Brain microvascular endothelial cell (primary cell): ENCODE measurements around the gene DOCK10.
A peak's percentile ranks its signal among the peaks of the same experiment; 100 is the strongest.
"Not testable (repeated sequence)": the region's sequence is repeated elsewhere in the genome, so short reads cannot be mapped to it uniquely, and the experiment has no call there.

Experiments
- DNase-seq: peaks from one replicate; pipeline ENCODE4 v3.0.0-alpha.2; 2020
- H3K27ac ChIP-seq: fragments of 250-450 bp; sonication (Bioruptor Pico); 2 replicates; pipeline ENCODE4 v1.5.1; 2020; ENCODE audit warnings: mild to moderate bottlenecking, moderate library complexity
- H3K27me3 ChIP-seq: fragments of 250-450 bp; sonication (Bioruptor Pico); replicated peaks from 2 replicates; pipeline ENCODE4 v1.5.1; 2020; ENCODE audit warnings: mild to moderate bottlenecking
- H3K36me3 ChIP-seq: fragments of 250-450 bp; sonication (Bioruptor Pico); replicated peaks from 2 replicates; pipeline ENCODE4 v1.5.1; 2020; ENCODE audit warnings: mild to moderate bottlenecking
- H3K4me3 ChIP-seq: 2 replicates; pipeline ENCODE4 v1.5.1; 2011; ENCODE audit warnings: low read depth, mild to moderate bottlenecking, control low read depth, low read length, moderate library complexity
- CTCF ChIP-seq: IDR thresholded peaks from 2 replicates; pipeline ENCODE4 v1.5.1; 2011; ENCODE audit warnings: low read depth, mild to moderate bottlenecking, moderate library complexity, low read length, control low read depth, inconsistent platforms; ENCODE audit errors: missing control alignments
- in situ Hi-C: cut with HindIII; loops from 2 replicates; pipeline ENCODE4 v1.10.0; 2017; ENCODE audit warnings: low sequenced_read_pairs, low pct_ligation_motif_present

Gene DOCK10

GRCh38 chr2:224946895-224947294 is 95.4 kb downstream of the DOCK10 start:
- H3K27ac ChIP-seq = peak overlapping the region; percentile 82
- no peaks in the 10 kb centered on the region for H3K36me3 ChIP-seq
- peak; percentile 55 for DNase-seq
- TF ChIP-seq CTCF = no peak
- in situ Hi-C loops = no loop called here
- H3K4me3 ChIP-seq = peak overlapping the region; percentile 46
- no peaks in the 10 kb centered on the region for H3K27me3 ChIP-seq

DNA sequence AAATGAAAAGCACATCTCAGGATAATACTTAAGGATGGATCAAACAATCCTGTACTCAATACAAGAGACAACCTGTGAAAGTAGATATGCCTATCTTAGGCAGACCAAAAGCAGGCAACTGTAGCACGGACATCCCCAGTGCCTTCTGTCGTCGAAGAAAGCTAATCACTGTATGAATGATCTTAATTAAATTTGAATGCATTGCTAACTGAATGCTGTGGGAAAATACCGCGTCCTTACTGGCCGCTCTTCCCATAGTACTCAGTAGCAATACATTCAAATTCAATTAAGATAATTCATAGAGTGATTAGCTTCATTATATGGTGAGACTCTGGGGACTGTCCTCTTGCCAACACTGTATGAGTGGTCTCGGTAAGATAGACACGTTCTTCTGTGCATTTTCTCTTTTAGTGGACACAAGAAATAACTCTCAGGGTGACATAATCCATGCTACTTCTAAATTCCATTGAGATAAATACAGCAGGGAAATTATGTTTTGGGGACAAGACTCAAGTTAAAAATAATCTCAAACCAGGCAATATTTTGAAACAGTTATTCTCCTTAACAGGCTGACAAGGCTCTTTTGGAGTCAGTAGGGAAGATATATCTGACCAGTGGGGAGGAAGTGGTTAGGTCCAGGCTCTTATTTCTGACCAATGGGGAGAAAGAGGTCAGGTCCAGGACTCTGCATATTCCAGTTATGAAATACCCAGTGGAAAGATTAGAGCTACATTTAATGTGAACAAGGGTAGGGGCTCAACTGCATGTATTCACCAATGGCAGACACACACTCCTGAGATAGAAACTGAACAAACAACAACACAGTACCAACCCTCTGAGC is 97.3 kb downstream of the DOCK10 start:
- in situ Hi-C loops = no loop called here
- H3K4me3 ChIP-seq = no peak overlapping the region
- no peak overlapping the region for H3K27ac ChIP-seq
- TF ChIP-seq CTCF = no peak
- no peaks in the 10 kb centered on the region for H3K27me3 ChIP-seq
- no peak for DNase-seq
- no peaks in the 10 kb centered on the region for H3K36me3 ChIP-seq

- H3K27ac ChIP-seq, H3K4me3 ChIP-seq, DNase-seq, H3K27me3 ChIP-seq, H3K36me3 ChIP-seq, in situ Hi-C loops: not testable (repeated sequence)
Measured at GRCh38 chr2:224943601-224944041, 98.6 kb downstream of the DOCK10 start.

GRCh38 chr2:224941960-224942359 is 100.3 kb downstream of the DOCK10 start:
- Histone ChIP-seq H3K27ac (no peak overlapping the region), H3K4me3 (no peak overlapping the region), H3K36me3 (no peaks in the 10 kb centered on the region), H3K27me3 (no peaks in the 10 kb centered on the region)
- DNase-seq = no peak
- no peak for TF ChIP-seq CTCF
- in situ Hi-C loops = no loop called here

- H3K4me3 ChIP-seq = no peak overlapping the region
- no peak overlapping the region for H3K27ac ChIP-seq
- no peak for DNase-seq
- H3K36me3 ChIP-seq = no peaks in the 10 kb centered on the region
- no peaks in the 10 kb centered on the region for H3K27me3 ChIP-seq
- no peak for TF ChIP-seq CTCF
- in situ Hi-C loops = no loop called here
Measured at GRCh38 chr2:224940618-224941017, 101.7 kb downstream of the DOCK10 start.

DNA sequence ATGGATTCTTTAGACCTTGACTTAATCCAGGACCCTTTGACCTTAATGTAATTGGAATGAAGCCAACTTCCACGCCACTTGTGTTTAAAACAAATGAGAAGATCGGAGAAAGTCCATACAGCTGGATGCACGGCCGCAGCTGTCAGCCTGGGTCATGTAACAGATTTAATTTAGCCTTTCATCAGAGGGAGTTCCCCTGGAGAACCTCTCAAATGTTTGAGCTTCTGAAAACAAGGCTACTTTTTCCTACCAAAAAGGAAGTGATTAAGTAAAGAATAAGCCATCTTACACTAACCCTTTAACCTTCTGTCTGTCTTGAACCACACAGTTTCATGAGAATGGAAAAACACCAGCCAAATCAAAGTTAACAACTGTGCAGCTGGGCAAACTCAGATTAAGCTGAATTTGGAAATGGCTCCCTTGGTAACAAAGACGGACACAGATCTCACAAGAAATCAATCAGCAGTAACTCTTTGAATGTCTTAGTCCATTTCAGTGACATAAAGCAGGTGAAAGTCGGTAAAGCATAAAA is 103.6 kb downstream of the DOCK10 start:
- in situ Hi-C loops = no loop called here
- peak overlapping the region; percentile 85 for H3K27ac ChIP-seq
- no peak overlapping the region for H3K4me3 ChIP-seq
- H3K27me3 ChIP-seq = no peaks in the 10 kb centered on the region
- DNase-seq = peak; percentile 89
- H3K36me3 ChIP-seq = no peaks in the 10 kb centered on the region
- TF ChIP-seq CTCF = no peak
